ENCODE data around the gene EXOC3L4. TPM values are rescaled to one million over a fixed set of nuclear protein-coding genes. Genes with fewer than 3 reads are reported as not detected.

The EXOC3L4 gene
- total RNA-seq, 1 donor from 2014 or later: 0.81 TPM

DNA sequence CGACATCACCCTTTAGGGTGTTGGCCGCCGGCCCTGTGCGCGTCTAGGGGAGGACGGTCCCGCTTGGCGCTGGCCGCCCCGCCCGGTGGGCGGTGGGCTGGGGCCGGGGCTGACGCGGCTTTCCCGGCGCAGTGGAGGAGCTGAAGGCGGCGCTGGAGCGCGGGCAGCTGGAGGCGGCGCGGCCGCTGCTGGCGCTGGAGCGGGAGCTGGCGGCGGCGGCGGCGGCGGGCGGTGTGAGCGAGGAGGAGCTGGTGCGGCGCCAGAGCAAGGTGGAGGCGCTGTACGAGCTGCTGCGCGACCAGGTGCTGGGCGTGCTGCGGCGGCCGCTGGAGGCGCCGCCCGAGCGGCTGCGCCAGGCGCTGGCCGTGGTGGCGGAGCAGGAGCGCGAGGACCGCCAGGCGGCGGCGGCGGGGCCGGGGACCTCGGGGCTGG, 32.4 kb downstream of the EXOC3L4 start:
- H3K27me3 Mint-ChIP-seq (ENCODE audit: unreplicated experiment): peaks cover 21% of the 10 kb centered on the region
- H3K4me3 Mint-ChIP-seq (ENCODE audit: unreplicated experiment): no peak overlapping the region
- H3K9me3 Mint-ChIP-seq (ENCODE audit: unreplicated experiment): peaks cover 1% of the 10 kb centered on the region
- H3K4me1 Mint-ChIP-seq (ENCODE audit: low read depth, unreplicated experiment): no peaks in the 10 kb centered on the region
- H3K27ac Mint-ChIP-seq (ENCODE audit: unreplicated experiment): no peak overlapping the region
- TF ChIP-seq, protein P1, sequence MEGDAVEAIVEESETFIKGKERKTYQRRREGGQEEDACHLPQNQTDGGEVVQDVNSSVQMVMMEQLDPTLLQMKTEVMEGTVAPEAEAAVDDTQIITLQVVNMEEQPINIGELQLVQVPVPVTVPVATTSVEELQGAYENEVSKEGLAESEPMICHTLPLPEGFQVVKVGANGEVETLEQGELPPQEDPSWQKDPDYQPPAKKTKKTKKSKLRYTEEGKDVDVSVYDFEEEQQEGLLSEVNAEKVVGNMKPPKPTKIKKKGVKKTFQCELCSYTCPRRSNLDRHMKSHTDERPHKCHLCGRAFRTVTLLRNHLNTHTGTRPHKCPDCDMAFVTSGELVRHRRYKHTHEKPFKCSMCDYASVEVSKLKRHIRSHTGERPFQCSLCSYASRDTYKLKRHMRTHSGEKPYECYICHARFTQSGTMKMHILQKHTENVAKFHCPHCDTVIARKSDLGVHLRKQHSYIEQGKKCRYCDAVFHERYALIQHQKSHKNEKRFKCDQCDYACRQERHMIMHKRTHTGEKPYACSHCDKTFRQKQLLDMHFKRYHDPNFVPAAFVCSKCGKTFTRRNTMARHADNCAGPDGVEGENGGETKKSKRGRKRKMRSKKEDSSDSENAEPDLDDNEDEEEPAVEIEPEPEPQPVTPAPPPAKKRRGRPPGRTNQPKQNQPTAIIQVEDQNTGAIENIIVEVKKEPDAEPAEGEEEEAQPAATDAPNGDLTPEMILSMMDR (IDR thresholded peaks at IDR 0.05; ENCODE audit: partially characterized antibody, unreplicated experiment): no peak
- no peaks in the 10 kb centered on the region for H3K36me3 Mint-ChIP-seq (ENCODE audit: unreplicated experiment)
- peak; percentile 81 for DNase-seq

DNA sequence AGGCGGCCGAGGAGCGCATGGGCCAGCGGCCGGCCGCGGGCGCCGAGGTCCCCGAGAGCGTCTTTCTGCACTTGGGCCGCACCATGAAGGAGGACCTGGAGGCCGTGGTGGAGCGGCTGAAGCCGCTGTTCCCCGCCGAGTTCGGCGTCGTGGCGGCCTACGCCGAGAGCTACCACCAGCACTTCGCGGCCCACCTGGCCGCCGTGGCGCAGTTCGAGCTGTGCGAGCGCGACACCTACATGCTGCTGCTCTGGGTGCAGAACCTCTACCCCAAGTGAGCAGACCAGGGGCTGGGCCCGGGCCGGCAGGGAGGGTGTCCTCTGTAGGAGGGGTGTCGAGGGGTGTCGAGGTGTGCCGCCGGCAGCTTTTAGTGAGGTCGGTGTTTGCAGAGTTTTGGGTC, 32.8 kb downstream of the EXOC3L4 start:
- Mint-ChIP-seq H3K27ac (ENCODE audit: unreplicated experiment) (no peak overlapping the region), H3K4me1 (ENCODE audit: low read depth, unreplicated experiment) (no peaks in the 10 kb centered on the region), H3K4me3 (ENCODE audit: unreplicated experiment) (no peak overlapping the region), H3K9me3 (ENCODE audit: unreplicated experiment) (peaks cover 1% of the 10 kb centered on the region), H3K27me3 (ENCODE audit: unreplicated experiment) (peaks cover 21% of the 10 kb centered on the region), H3K36me3 (ENCODE audit: unreplicated experiment) (no peaks in the 10 kb centered on the region)
- TF ChIP-seq, protein P1 (IDR thresholded peaks at IDR 0.05; ENCODE audit: partially characterized antibody, unreplicated experiment): no peak
- DNase-seq: no peak

DNA sequence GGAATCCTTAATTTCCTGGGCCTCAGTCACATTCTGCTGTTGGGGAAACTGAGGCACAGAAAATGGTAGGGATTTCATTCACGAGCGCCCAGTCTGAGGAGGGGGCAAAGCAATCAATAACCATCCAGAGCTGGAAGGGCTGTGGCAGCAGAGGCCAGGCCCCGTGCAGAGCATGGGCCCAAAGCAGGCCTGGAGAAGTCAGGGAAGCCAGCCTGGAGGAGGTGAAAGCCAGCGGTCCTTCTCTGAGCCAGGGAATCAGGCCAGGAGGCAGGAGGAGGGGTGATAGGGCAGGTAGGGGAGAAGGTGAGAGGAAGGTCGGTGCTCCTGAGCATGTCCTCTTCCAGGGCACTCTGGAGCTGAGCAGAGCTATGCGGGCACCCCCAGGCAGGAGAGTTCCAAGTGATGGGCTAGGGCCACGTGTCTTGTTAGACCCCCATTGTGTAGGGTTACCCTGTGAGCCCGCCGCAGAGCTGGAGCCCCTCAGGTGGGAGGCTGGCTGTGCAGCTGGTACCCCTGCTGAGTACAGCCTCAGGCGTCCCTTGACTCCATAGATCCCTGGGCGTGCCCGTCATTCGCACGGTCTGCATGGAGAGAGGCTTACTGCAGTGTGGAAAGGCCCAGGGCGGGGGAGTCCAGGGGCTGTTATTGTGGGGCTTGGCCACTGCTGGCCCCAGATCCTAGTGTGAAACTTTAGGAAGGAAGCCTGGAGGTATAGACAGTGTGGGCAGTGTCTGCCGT, 33.5 kb downstream of the EXOC3L4 start:
- no peak for DNase-seq
- H3K4me3 Mint-ChIP-seq (ENCODE audit: unreplicated experiment): no peak overlapping the region
- H3K36me3 Mint-ChIP-seq (ENCODE audit: unreplicated experiment): no peaks in the 10 kb centered on the region
- H3K9me3 Mint-ChIP-seq (ENCODE audit: unreplicated experiment): peaks cover 4% of the 10 kb centered on the region
- peaks cover 24% of the 10 kb centered on the region for H3K27me3 Mint-ChIP-seq (ENCODE audit: unreplicated experiment)
- TF ChIP-seq, protein P1 (IDR thresholded peaks at IDR 0.05; ENCODE audit: partially characterized antibody, unreplicated experiment): no peak
- H3K4me1 Mint-ChIP-seq (ENCODE audit: low read depth, unreplicated experiment): no peaks in the 10 kb centered on the region
- H3K27ac Mint-ChIP-seq (ENCODE audit: unreplicated experiment): no peak overlapping the region

DNA sequence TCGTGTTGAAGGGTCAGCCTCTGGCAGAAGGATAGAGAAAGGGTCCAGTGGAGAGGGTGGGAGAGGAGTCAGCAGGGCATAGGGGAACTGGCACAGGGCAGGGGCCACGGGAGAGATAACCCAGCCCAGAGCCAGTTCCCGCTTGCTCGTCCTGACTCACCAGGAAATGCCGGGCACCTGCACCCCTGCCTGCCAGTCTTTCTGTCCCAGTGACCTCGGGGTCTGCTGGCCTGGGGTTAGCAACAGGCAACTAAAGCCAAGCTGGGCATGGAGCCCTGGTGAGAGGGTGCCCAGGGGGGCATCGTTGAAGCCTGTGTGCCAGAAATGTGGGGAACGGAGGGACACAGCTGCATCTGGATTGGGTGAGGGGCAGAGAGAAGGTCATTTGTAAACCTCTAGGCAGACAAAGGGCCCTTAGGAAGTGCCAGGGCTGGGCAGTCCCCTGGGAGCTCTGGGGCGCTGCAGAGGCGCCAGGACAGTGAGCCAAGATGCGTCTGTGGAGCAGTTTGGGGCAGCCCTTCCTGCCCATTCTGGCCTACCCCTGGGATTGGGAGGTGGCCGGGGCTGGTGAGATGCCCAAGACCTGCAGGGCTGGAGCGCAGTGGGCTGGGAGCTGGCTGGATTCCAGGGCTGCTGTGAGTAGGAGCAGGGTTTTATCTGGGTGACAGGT, 34.2 kb downstream of the EXOC3L4 start:
- TF ChIP-seq, protein P1 (IDR thresholded peaks at IDR 0.05; ENCODE audit: partially characterized antibody, unreplicated experiment): no peak
- Mint-ChIP-seq H3K36me3 (ENCODE audit: unreplicated experiment) (no peaks in the 10 kb centered on the region), H3K27ac (ENCODE audit: unreplicated experiment) (no peak overlapping the region), H3K4me3 (ENCODE audit: unreplicated experiment) (peak overlapping the region; percentile 10), H3K4me1 (ENCODE audit: low read depth, unreplicated experiment) (no peaks in the 10 kb centered on the region), H3K9me3 (ENCODE audit: unreplicated experiment) (peaks cover 4% of the 10 kb centered on the region), H3K27me3 (ENCODE audit: unreplicated experiment) (peaks cover 24% of the 10 kb centered on the region)
- DNase-seq: no peak
